Fibroblast of mammary gland (primary cell): Measurements from ENCODE around the gene MREG.
A peak's percentile ranks its signal among the peaks of the same experiment; 100 is the strongest.

Experiments used
- DNase-seq: peaks from one replicate; pipeline ENCODE4 v3.0.0-alpha.2; 2010; ENCODE audit warnings: low read depth
- H3K4me3 ChIP-seq: 2 replicates; pipeline ENCODE4 v1.5.1; 2011; ENCODE audit warnings: low read depth, mild to moderate bottlenecking, low read length, moderate library complexity; ENCODE audit not compliant: control insufficient read depth
- CTCF ChIP-seq: conservative IDR thresholded peaks from 2 replicates; pipeline ENCODE4 v1.5.1; 2011; ENCODE audit warnings: low read depth, low read length, inconsistent platforms; ENCODE audit not compliant: control insufficient read depth, insufficient read depth

The MREG gene

GRCh38 chr2:216039918-216040317, 26.6 kb upstream of the MREG start:
- no peak for TF ChIP-seq CTCF
- DNase-seq: no peak
- H3K4me3 ChIP-seq: no peak overlapping the region

GRCh38 chr2:216034065-216034464, 20.7 kb upstream of the MREG start:
- TF ChIP-seq CTCF: peak; percentile 95
- DNase-seq: peak; percentile 83
- H3K4me3 ChIP-seq: no peak overlapping the region

GRCh38 chr2:216033403-216033802, 20.1 kb upstream of the MREG start:
- no peak for TF ChIP-seq CTCF
- DNase-seq: no peak
- no peak overlapping the region for H3K4me3 ChIP-seq

GRCh38 chr2:216031960-216032689, 18.8 kb upstream of the MREG start:
- peak; percentile 87 for DNase-seq
- no peak for TF ChIP-seq CTCF
- no peak overlapping the region for H3K4me3 ChIP-seq

GRCh38 chr2:216030216-216030615, 16.9 kb upstream of the MREG start:
- H3K4me3 ChIP-seq: no peak overlapping the region
- no peak for TF ChIP-seq CTCF
- no peak for DNase-seq

GRCh38 chr2:216029416-216030129, 16.2 kb upstream of the MREG start:
- H3K4me3 ChIP-seq: no peak overlapping the region
- DNase-seq: peak; percentile 55
- no peak for TF ChIP-seq CTCF
